Ishikawa (cell line): ENCODE data around the gene NEDD1.
A peak's percentile ranks its signal among the peaks of the same experiment; 100 is the strongest.

ENCODE experiments used
- CEBPB ChIP-seq: IDR thresholded peaks from 2 replicates; pipeline ENCODE4 v1.6.1; 2012
- CREB1 ChIP-seq: IDR thresholded peaks from 2 replicates; pipeline ENCODE4 v1.6.1; 2012; ENCODE audit warnings: low read depth
- EGR1 ChIP-seq: IDR thresholded peaks from 2 replicates; pipeline ENCODE4 v1.6.1; 2012
- EP300 ChIP-seq: IDR thresholded peaks from 2 replicates; pipeline ENCODE4 v1.6.1; 2012; ENCODE audit warnings: borderline replicate concordance
- FOXM1 ChIP-seq: IDR thresholded peaks from 2 replicates; pipeline ENCODE4 v1.6.1; 2012; ENCODE audit warnings: low read depth, borderline replicate concordance
- NFIC ChIP-seq: IDR thresholded peaks from 2 replicates; pipeline ENCODE4 v1.6.1; 2012
- RAD21 ChIP-seq: IDR thresholded peaks from 2 replicates; pipeline ENCODE4 v1.6.1; 2012; ENCODE audit warnings: low read depth
- TAF1 ChIP-seq: IDR thresholded peaks from 2 replicates; pipeline ENCODE4 v1.6.1; 2012; ENCODE audit warnings: low read depth, mild to moderate bottlenecking
- TCF12 ChIP-seq: IDR thresholded peaks from 2 replicates; pipeline ENCODE4 v1.6.1; 2012; ENCODE audit warnings: low read depth
- TEAD4 ChIP-seq: IDR thresholded peaks from 2 replicates; pipeline ENCODE4 v1.6.1; 2012
- YY1 ChIP-seq: IDR thresholded peaks from 2 replicates; pipeline ENCODE4 v1.6.1; 2012; ENCODE audit warnings: low read depth
- ZBTB7A ChIP-seq: IDR thresholded peaks from 2 replicates; pipeline ENCODE4 v1.6.1; 2012; ENCODE audit warnings: low read depth
- TF ChIP-seq, protein P1 (sequence below): IDR thresholded peaks from 2 replicates; pipeline ENCODE4 v1.6.1; 2012
- TF ChIP-seq, protein P2 (sequence below): IDR thresholded peaks from 2 replicates; pipeline ENCODE4 v1.6.1; 2012; ENCODE audit warnings: low read depth, mild to moderate bottlenecking
- TF ChIP-seq, protein P3 (sequence below): IDR thresholded peaks from 2 replicates; pipeline ENCODE4 v1.6.1; 2012

The NEDD1 gene

DNA sequence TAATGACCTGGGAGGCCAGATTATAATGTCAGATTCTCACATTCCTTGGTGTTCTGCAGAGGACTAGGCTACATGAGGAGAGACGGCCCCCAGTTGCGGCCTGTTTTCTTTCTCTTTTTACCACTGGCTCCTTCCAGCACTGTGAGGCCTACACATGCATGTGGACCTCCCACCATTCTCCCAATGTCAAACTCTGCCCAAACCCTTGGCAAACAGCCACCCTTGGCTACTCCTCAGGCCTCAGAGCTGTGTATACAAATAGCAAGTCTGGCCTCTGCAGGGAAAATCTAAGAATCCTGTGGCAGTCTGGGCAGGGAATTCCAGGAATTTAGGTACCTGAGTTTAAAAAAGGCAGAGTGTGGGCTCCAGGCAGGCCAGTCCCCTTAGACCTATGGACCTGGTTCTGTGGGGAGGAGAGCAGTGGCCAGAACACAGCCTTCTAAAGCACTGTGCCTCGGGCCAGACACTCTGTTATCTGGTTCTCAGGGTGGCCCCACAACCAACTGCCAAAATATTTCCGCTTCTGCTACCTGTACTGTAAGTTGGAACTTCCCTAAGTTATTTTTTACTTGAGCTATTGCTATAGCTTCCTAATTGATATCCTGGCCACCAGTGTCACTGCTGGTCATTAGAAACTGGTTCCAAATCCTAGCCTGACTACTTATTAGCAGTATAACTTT lies 19.9 kb upstream of the NEDD1 start:
- no peak for TF ChIP-seq YY1
- no peak for TF ChIP-seq NFIC
- no peak for TF ChIP-seq TEAD4
- TF ChIP-seq, protein P1, sequence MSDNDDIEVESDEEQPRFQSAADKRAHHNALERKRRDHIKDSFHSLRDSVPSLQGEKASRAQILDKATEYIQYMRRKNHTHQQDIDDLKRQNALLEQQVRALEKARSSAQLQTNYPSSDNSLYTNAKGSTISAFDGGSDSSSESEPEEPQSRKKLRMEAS, result no peak
- TF ChIP-seq CEBPB, result no peak
- TF ChIP-seq TAF1, result no peak
- TF ChIP-seq, protein P2, sequence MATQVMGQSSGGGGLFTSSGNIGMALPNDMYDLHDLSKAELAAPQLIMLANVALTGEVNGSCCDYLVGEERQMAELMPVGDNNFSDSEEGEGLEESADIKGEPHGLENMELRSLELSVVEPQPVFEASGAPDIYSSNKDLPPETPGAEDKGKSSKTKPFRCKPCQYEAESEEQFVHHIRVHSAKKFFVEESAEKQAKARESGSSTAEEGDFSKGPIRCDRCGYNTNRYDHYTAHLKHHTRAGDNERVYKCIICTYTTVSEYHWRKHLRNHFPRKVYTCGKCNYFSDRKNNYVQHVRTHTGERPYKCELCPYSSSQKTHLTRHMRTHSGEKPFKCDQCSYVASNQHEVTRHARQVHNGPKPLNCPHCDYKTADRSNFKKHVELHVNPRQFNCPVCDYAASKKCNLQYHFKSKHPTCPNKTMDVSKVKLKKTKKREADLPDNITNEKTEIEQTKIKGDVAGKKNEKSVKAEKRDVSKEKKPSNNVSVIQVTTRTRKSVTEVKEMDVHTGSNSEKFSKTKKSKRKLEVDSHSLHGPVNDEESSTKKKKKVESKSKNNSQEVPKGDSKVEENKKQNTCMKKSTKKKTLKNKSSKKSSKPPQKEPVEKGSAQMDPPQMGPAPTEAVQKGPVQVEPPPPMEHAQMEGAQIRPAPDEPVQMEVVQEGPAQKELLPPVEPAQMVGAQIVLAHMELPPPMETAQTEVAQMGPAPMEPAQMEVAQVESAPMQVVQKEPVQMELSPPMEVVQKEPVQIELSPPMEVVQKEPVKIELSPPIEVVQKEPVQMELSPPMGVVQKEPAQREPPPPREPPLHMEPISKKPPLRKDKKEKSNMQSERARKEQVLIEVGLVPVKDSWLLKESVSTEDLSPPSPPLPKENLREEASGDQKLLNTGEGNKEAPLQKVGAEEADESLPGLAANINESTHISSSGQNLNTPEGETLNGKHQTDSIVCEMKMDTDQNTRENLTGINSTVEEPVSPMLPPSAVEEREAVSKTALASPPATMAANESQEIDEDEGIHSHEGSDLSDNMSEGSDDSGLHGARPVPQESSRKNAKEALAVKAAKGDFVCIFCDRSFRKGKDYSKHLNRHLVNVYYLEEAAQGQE, result no peak
- TF ChIP-seq, protein P3, sequence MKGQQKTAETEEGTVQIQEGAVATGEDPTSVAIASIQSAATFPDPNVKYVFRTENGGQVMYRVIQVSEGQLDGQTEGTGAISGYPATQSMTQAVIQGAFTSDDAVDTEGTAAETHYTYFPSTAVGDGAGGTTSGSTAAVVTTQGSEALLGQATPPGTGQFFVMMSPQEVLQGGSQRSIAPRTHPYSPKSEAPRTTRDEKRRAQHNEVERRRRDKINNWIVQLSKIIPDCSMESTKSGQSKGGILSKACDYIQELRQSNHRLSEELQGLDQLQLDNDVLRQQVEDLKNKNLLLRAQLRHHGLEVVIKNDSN, result no peak
- TF ChIP-seq EGR1, result no peak
- no peak for TF ChIP-seq EP300

DNA sequence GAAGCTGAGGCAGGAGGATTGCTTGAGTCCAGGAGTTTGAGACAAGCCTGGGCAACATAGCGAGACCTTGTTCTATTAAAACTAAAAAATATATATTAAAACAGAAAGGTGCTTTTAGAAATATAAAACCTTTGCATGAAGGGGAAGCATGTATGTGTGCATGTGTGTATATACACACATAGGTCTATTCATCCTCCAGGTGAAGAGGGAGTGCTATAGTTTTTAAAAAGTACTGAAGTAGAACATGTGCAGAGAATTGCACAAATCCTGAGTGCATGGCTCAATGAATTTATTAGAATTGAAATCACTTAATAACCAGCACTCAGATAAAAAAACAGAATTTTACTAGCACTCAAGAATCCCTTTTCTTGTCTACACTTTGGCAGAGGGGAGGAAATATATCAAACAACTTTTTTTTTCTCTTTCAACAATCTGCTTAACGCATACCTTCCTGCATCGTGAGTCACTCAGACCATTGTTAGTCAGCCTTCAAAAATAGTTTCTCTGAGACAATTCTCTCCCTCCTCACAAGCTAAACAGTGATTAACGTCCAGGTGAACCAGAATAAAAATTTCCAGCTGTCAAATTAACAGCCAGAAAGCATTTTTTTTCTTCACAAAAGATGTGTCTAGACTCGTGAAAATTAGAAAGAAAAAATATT lies 17.7 kb upstream of the NEDD1 start:
- TF ChIP-seq TEAD4 (peak; percentile 55), EP300 (peak; percentile 50; the same call in 1 of the 2 replicates)
- TF ChIP-seq, protein P1, result no peak

DNA sequence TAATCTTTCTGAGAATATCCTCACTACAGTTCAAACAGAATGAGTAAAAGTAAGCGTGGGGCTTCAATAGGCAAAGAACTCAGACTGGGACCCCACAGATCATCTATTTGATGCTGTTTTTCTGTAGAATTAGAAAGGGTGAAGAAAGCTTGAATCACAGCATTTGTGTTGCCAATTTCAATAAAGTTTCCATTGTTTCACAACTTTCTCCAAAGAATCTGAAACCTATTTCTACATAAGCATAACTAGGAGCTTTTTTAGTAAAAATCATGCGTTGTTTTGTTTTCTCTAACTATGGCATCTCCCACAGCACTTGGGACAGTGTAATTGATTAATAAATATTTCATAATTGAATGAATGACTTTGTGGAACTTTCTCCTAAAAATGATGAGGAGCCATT lies 16.7 kb upstream of the NEDD1 start:
- TF ChIP-seq TEAD4 (no peak), CEBPB (no peak), TCF12 (no peak), YY1 (no peak), TAF1 (no peak)
- TF ChIP-seq, protein P3, result no peak
- TF ChIP-seq, protein P1, result no peak

DNA sequence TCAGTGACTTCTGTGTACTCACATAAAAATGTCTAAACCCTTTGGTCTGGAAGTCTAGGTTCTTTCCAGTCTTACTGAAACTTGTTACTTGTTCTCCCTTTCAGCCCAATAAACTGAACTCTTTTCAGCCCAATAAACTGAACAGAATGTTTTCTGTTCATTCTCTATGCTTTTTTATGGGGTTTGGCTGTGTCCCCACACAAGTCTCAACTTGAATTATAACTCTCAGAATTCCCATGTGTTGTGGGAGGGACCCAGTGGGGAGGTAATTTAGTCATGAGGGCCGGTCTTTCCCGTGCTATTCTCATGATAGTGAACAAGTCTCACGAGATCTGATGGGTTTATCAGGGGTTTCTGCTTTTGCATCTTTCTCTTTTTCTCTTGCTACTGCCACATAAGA lies 15.0 kb upstream of the NEDD1 start:
- TF ChIP-seq CEBPB, result no peak
- no peak for TF ChIP-seq RAD21
- TF ChIP-seq TEAD4, result no peak
- TF ChIP-seq, protein P1, result no peak

DNA sequence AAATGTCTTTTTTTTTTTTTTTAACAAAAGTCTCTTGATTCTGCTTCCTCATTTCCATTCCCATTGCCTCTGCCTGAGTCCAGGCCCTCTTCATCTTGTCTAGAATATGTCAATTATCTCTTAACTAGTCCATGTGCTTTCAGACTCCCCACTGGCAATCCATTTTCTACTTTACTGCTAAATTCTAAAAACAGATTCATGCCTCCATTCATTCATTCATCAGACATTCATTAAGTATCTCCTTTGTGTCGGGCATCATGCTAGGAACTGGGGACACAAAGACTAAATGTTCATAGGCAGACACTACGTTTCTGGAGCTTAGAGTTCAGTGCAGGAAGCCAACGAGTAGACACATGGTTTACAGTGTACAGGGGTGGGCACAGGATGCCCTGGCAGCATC lies 9.6 kb upstream of the NEDD1 start:
- no peak for TF ChIP-seq NFIC
- TF ChIP-seq TAF1, result no peak
- TF ChIP-seq TEAD4, result no peak
- TF ChIP-seq EP300, result no peak
- TF ChIP-seq ZBTB7A, result no peak
- no peak for TF ChIP-seq TCF12
- TF ChIP-seq CREB1, result no peak
- TF ChIP-seq, protein P3, result no peak
- TF ChIP-seq EGR1, result no peak
- TF ChIP-seq YY1, result no peak
- TF ChIP-seq, protein P1, result no peak
- TF ChIP-seq, protein P2, result no peak
- TF ChIP-seq FOXM1, result no peak
- no peak for TF ChIP-seq RAD21
- no peak for TF ChIP-seq CEBPB
